GM12874 (cell line): ENCODE measurements around the gene CACNA1C.

Source experiments
- TF ChIP-seq, protein P1 (sequence below): IDR thresholded peaks from 2 replicates; pipeline ENCODE4 v1.5.1; 2011; ENCODE audit warnings: low read depth, mild to moderate bottlenecking, control low read depth, low read length, moderate library complexity; ENCODE audit not compliant: insufficient read depth

The CACNA1C gene

DNA sequence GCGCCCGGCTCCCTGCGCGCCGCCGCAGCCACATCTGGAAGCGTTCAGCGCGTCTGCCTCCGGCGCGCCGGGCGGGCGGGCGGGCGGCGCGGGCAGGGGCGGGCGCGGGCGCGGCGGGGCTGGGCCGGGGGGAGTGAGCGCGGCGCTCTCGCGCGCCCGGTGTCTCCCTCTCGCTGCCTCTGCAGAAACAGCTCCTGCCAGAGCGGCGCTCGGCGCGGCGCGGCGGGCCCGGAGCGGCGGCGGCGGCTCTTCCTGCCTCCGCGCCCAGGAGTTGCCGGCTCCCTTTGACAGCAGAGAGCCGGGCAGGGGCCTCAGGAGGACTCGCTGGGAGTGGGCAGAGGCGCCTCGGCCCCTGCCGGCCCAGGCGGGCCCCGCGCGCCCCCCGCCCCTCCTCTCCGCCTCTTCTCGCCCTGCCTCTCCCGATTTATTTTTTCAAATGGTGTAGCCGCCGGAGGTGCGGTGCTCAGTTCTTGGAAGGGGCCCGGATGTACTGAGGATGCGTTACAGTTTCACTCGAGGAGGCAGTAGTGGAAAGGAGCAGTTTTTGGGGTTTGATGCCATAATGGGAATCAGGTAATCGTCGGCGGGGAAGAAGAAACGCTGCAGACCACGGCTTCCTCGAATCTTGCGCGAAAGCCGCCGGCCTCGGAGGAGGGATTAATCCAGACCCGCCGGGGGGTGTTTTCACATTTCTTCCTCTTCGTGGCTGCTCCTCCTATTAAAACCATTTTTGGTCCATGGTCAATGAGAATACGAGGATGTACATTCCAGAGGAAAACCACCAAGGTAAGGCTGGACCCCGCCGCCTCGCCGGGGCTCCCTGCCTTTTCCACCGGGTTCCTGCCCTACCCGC is at the start of gene CACNA1C:
Gene CACNA1C (plus strand): TSS at position 162 of the 853 bp plus-strand sequence. CDS start 576 bp downstream, at position 738.
- TF ChIP-seq, protein P1, sequence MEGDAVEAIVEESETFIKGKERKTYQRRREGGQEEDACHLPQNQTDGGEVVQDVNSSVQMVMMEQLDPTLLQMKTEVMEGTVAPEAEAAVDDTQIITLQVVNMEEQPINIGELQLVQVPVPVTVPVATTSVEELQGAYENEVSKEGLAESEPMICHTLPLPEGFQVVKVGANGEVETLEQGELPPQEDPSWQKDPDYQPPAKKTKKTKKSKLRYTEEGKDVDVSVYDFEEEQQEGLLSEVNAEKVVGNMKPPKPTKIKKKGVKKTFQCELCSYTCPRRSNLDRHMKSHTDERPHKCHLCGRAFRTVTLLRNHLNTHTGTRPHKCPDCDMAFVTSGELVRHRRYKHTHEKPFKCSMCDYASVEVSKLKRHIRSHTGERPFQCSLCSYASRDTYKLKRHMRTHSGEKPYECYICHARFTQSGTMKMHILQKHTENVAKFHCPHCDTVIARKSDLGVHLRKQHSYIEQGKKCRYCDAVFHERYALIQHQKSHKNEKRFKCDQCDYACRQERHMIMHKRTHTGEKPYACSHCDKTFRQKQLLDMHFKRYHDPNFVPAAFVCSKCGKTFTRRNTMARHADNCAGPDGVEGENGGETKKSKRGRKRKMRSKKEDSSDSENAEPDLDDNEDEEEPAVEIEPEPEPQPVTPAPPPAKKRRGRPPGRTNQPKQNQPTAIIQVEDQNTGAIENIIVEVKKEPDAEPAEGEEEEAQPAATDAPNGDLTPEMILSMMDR = no peak

DNA sequence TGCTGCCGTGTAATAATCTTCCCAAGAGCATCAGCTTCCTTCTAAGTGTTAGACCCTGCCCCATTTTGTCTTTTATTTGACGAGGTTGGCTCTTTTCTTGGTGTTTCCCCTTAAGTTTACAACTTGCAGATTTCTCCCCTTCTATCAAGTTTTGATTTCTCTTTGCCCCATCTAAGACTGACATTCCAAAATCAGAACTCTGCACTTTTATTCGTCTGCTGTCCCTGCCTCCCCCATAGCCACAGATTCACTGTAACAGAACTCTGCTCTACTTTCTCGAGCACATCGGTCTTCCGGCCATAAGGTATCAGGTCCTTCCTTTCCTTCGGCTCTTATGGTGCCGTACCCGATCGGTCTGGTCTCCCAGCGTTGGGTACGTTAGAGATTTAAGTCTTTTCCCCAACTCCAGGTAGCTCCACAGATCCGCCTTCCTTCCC is 49.1 kb upstream of the CACNA1C start:
- TF ChIP-seq, protein P1 = no peak

DNA sequence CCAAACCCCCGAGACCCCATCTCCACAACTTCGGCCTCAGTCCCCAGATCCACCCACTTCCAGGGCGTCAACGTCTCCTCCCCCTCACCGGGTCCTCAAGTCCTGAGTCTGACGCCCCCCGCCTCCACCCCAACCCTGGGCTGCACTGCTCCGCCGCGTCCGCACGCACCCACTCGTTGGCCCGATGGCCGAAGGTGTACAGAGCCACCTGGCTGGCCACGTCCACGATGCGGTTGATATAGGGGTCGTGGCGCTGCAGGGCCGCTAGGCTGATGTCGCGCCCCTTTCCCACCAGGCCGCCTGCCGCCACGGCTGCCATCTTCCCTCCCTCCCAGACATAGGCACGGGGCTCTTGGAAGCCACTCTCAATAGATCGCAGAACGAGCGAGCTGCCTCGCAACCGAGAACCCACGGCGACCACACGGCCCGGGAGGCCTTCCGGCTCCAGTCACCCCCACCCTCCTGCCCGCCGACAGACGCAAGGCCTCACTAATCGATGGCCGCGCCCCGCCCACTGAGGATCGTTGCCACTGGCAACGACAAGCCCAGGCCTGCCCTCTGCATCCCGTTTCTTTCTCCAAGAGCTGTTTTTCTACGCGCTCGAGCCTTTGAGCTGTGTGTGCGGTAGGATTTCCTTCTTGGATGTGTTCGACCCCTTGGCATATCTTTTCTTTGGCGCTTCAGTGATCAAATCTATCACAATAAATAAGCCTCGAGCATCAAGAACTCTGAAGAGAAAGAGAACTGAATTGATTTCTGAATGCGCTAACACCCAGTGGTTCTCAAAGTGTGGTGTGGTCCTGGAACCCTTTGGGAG is 48.5 kb upstream of the CACNA1C start, which contains the start of gene DCP1B:
Gene DCP1B (minus strand): TSS at position 345 of the 817 bp plus-strand sequence. CDS start 26 bp downstream, at position 319.
- TF ChIP-seq, protein P1 = 0 out of 2 replicates have a peak, but pooled peaks have one; percentile 8

DNA sequence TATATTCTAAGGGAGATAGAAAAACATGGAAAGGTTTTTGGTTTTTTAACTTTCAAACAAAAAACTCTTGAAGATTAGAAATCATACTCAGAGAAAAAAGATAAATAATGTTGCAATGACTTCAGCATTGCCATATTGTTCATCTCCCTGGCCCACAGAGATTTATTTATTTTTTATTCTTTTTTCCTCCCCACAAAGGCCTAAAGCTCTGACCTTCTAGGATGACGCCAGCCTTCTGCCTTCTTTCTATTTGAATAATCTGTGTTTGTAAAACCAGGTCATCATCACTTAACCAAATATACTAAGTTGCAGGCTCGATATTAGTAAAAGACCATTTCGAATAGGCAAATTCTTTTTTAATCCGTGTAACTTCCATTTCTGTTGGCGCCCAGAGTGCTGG is 44.1 kb upstream of the CACNA1C start:
- TF ChIP-seq, protein P1 = no peak

DNA sequence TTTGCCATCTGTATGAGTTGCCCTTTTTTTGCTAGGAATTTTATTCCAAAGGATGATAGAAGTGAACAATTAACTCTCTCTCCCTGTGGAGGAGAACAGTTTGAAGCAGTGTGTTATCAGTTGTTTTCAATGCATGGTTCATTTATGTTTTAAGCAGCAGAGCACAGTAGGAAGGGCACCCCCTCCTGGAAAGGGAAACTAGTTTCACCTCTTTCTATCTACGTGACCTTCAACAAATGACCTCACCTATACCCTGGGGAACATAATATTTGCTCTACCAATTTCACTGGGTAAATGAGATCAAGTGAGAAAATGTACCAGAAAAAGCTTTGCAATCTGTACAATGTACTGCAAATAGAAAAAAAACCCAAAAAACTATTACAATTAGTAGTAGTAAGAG is 43.2 kb upstream of the CACNA1C start:
- TF ChIP-seq, protein P1 = 0 out of 2 replicates have a peak, but pooled peaks have one; percentile 16

GRCh38 chr12:2011643-2012607 is 40.9 kb upstream of the CACNA1C start:
- TF ChIP-seq, protein P1 = no peak
